Coronary artery (tissue), 2 donors: ENCODE results near the gene CCNL2.
A peak's percentile ranks its signal among the peaks of the same experiment; 100 is the strongest.

ENCODE experiments used
- DNase-seq: peaks from one replicate; pipeline ENCODE4 v3.0.0-alpha.2; 2017; ENCODE audit warnings: low spot score
- H3K27ac ChIP-seq, 2 donors: fragments of 200-600 bp; sonication (generic); one replicate each; pipeline ENCODE4 v1.5.1; 2016 to 2019
- H3K4me3 ChIP-seq: fragments of 200-600 bp; sonication (generic); 2 replicates; pipeline ENCODE4 v1.5.1; 2016; ENCODE audit warnings: mild to moderate bottlenecking, moderate library complexity
- CTCF ChIP-seq: fragments of 200-600 bp; sonication (generic); IDR thresholded peaks from one replicate; pipeline ENCODE4 v1.5.1; 2019; ENCODE audit warnings: antibody characterized with exemption

Gene CCNL2

GRCh38 chr1:1438531-1439381, 39.6 kb upstream of the CCNL2 start:
- H3K4me3 ChIP-seq, result no peak overlapping the region
- DNase-seq, result no peak
- no peak overlapping the region for H3K27ac ChIP-seq
- no peak for TF ChIP-seq CTCF

GRCh38 chr1:1437904-1438376, 38.8 kb upstream of the CCNL2 start:
- no peak for TF ChIP-seq CTCF
- H3K27ac ChIP-seq, result no peak overlapping the region
- no peak for DNase-seq
- H3K4me3 ChIP-seq, result no peak overlapping the region

GRCh38 chr1:1437033-1437903, 38.1 kb upstream of the CCNL2 start:
- Histone ChIP-seq H3K27ac (no peak overlapping the region), H3K4me3 (peak overlapping the region; percentile 72)
- no peak for DNase-seq
- TF ChIP-seq CTCF, result no peak

GRCh38 chr1:1436630-1437032, 37.5 kb upstream of the CCNL2 start:
- Histone ChIP-seq H3K27ac (no peak overlapping the region), H3K4me3 (peak overlapping the region; percentile 72)
- TF ChIP-seq CTCF, result no peak
- no peak for DNase-seq

GRCh38 chr1:1435911-1436629, 36.9 kb upstream of the CCNL2 start:
- Histone ChIP-seq H3K4me3 (peak overlapping the region; percentile 72), H3K27ac (peak overlapping the region in 1 of 2 donors; percentile 88)
- TF ChIP-seq CTCF, result no peak
- no peak for DNase-seq

GRCh38 chr1:1435106-1435903, 36.2 kb upstream of the CCNL2 start, which contains the start of gene VWA1:
Gene VWA1, plus strand, starts transcription at chr1:1435690. Its CDS starts 59 bp downstream, at chr1:1435749.
- Histone ChIP-seq H3K4me3 (peak within 1 kb of the TSS; percentile 72), H3K27ac (peak within 1 kb of the TSS; percentile 38 to 88)
- TF ChIP-seq CTCF, result no peak
- no peak for DNase-seq
